ENCODE measurements around the gene BTNL9. TPM values are rescaled to one million over a fixed set of nuclear protein-coding genes. Genes with fewer than 3 reads are reported as not detected.
A peak's percentile ranks its signal among the peaks of the same experiment; 100 is the strongest.

The BTNL9 gene
- total and polyA plus RNA-seq, 12 donors: 16.0 to 254 (median 31.0) TPM

DNA sequence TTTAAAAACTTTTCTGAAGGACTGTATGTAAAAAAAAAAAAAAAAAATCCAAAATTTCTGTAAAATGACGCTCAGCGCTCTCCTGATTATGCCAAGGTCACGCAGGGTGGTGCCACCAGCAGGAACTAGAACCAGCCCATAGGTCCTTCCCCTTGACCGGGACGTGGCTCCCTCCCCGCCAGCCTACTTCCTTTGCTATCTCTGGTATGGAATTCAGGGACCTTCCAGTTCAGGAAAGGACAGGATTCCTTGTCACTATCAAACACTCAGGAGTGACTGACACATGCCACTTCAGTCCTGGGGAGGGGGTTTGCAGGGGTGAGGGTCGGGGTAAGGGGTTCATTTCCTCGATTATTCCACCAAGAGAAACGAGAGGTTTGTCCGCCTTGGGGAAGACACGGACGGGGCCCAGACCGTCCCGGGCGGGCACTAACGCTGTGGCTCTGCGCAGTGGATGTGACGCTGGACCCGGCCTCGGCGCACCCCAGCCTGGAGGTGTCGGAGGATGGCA is 18.8 kb downstream of the BTNL9 start:
- Histone ChIP-seq H3K27me3 (peaks cover 0 to 94% (median 88%) of the 10 kb centered on the region in 7 donors), H3K4me3 (no peak overlapping the region), H3K9me3 (no peaks in the 10 kb centered on the region), H3K4me1 (peaks cover 0 to 19% (median 3%) of the 10 kb centered on the region in 9 donors), H3K27ac (no peak overlapping the region), H3K36me3 (peaks cover 0 to 21% (median 0%) of the 10 kb centered on the region in 9 donors)
- intact Hi-C loops (cut with DNase I): loop anchor here in 2 of 10 donors (10.0 kb wide), 2 partner anchors 96 to 194 kb away; partner anchors contain the start of gene ZFP62 (in 1 of the 2)
- WGBS, 2 donors: 18 to 31% methylated on average over 22 of the region's 22 CpGs
- TF ChIP-seq, protein P1, sequence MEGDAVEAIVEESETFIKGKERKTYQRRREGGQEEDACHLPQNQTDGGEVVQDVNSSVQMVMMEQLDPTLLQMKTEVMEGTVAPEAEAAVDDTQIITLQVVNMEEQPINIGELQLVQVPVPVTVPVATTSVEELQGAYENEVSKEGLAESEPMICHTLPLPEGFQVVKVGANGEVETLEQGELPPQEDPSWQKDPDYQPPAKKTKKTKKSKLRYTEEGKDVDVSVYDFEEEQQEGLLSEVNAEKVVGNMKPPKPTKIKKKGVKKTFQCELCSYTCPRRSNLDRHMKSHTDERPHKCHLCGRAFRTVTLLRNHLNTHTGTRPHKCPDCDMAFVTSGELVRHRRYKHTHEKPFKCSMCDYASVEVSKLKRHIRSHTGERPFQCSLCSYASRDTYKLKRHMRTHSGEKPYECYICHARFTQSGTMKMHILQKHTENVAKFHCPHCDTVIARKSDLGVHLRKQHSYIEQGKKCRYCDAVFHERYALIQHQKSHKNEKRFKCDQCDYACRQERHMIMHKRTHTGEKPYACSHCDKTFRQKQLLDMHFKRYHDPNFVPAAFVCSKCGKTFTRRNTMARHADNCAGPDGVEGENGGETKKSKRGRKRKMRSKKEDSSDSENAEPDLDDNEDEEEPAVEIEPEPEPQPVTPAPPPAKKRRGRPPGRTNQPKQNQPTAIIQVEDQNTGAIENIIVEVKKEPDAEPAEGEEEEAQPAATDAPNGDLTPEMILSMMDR (IDR thresholded peaks at IDR 0.05): no peak
- ATAC-seq: peak in 1 of 8 donors; percentile 26
- DNase-seq: no peak

DNA sequence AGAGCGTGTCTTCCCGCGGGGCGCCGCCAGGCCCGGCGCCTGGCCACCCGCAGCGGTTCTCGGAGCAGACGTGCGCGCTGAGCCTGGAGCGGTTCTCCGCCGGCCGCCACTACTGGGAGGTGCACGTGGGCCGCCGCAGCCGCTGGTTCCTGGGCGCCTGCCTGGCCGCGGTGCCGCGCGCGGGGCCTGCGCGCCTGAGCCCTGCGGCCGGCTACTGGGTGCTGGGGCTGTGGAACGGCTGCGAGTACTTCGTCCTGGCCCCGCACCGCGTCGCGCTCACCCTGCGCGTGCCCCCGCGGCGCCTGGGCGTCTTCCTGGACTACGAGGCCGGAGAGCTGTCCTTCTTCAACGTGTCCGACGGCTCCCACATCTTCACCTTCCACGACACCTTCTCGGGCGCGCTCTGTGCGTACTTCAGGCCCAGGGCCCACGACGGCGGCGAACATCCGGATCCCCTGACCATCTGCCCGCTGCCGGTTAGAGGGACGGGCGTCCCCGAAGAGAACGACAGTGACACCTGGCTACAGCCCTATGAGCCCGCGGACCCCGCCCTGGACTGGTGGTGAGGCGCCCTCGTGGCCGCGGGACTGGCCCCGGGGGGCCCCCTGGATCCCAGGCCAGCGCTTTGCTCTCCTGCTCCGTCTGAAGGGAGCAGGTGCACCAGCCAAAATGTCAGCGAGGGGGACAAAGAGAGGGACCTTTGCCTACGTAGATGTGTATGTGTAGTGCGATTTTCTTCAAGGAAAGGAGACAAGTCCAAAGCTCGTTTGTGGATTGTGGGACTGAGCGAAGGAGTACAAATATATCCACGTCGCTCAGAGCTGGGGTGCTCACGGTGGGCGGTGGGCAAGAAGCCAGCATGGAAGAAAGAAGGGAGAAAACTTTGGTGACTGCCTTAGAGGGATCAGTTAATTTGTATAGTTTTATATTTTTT is 19.5 kb downstream of the BTNL9 start:
- Histone ChIP-seq H3K36me3 (peaks cover 0 to 21% (median 0%) of the 10 kb centered on the region in 9 donors), H3K9me3 (no peaks in the 10 kb centered on the region), H3K4me1 (peaks cover 0 to 15% (median 0%) of the 10 kb centered on the region in 9 donors), H3K27me3 (peaks cover 0 to 92% (median 86%) of the 10 kb centered on the region in 7 donors), H3K4me3 (no peak overlapping the region), H3K27ac (no peak overlapping the region)
- DNase-seq (no peak), ATAC-seq (peak in 3 of 8 donors; percentile 28 to 31 (median 29))
- TF ChIP-seq, protein P1 (IDR thresholded peaks at IDR 0.05): no peak
- intact Hi-C loops (cut with DNase I): loop anchor here in 2 of 10 donors (10.0 kb wide), 2 partner anchors 95 to 195 kb away; partner anchors contain the start of gene ZFP62 (in 1 of the 2)
- WGBS, 2 donors: 16 to 27% methylated on average over 75 to 86 of the region's 86 CpGs

DNA sequence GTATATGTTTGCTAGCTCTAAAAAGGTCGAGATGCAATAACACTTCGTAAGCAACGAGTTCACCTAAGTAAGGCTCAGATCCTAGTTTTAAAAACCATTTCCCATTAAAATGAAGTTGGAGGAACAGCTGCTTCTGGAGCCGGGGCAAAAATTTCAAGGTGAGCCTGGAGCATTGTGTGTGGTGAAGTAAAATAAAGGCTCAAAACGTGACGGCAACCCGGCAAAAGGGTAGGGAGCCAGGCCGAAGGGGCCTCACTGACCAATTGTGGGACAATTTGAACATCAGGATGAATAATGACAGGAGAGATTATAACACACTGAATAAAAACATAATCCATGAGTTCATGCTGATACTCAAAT is 20.1 kb downstream of the BTNL9 start:
- DNase-seq (no peak), ATAC-seq (no peak)
- WGBS, 2 donors: 78 to 79% methylated on average over 8 of the region's 8 CpGs
- Histone ChIP-seq H3K4me3 (no peak overlapping the region), H3K27me3 (peaks cover 0 to 92% (median 79%) of the 10 kb centered on the region in 7 donors), H3K36me3 (peaks cover 0 to 21% (median 0%) of the 10 kb centered on the region in 9 donors), H3K9me3 (no peaks in the 10 kb centered on the region), H3K27ac (no peak overlapping the region), H3K4me1 (peaks cover 0 to 8% (median 0%) of the 10 kb centered on the region in 9 donors)
- intact Hi-C loops (cut with DNase I): no loop called here
- TF ChIP-seq, protein P1 (IDR thresholded peaks at IDR 0.05): no peak

DNA sequence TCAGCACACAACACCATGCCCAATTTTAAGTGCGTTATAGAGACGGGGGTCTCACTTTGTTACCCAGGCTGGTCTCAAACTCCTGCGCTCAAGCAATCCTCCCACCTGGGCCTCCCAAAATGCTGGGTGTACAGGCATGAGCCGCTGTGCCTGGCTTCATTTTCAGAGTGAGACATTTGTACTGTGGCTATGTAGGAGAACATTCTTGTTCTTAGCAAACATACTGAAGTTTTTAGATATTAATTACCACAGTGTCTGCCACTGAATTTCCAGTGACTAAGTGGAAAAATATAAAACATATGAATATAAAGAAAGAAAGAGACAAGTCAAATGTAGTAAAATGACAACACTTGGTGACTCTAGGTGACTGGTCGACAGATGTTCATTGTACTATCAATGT is 20.9 kb downstream of the BTNL9 start:
- intact Hi-C loops (cut with DNase I): no loop called here
- H3K27me3 ChIP-seq: peaks cover 0 to 89% (median 72%) of the 10 kb centered on the region in 7 donors
- DNase-seq (no peak), ATAC-seq (no peak)
- H3K27ac ChIP-seq: no peak overlapping the region
- TF ChIP-seq, protein P1 (IDR thresholded peaks at IDR 0.05): no peak
- H3K4me1 ChIP-seq: peaks cover 0 to 1% (median 0%) of the 10 kb centered on the region in 9 donors
- no peaks in the 10 kb centered on the region for H3K9me3 ChIP-seq
- 88 to 91% methylated on average over 5 of the region's 5 CpGs for WGBS, 2 donors
- no peak overlapping the region for H3K4me3 ChIP-seq
- peaks cover 0 to 16% (median 0%) of the 10 kb centered on the region in 9 donors for H3K36me3 ChIP-seq
